Placental pericyte (primary cell): ENCODE data around the gene METTL1. TPM values are rescaled to one million over a fixed set of nuclear protein-coding genes. Genes with fewer than 3 reads are reported as not detected.

Source experiments
- small RNA-seq: library from RNA; depleted of rRNA; stranded (forward); fragments of <200 nt; gene quantifications from one replicate; pipeline ENCODE3, GENCODE V24; 2012; ENCODE audit warnings: low replicate concordance
- total RNA-seq: library from RNA; depleted of rRNA; stranded (reverse); fragments of >200 nt; gene quantifications from 2 replicates; pipeline ENCODE4 v1.2.3, GENCODE V29; 2012

Gene METTL1
- total RNA-seq: 12.5 and 12.7 TPM in 2 replicates

GRCh38 chr12:57771873-57772428 lies at the start of gene METTL1:
TSS of gene METTL1 (minus strand) at chr12:57772105. CDS start at chr12:57772083, 22 bp downstream.

GRCh38 chr12:57782608-57783465 lies 10.9 kb upstream of the METTL1 start, which contains the start of gene TSFM:
TSS of gene TSFM (plus strand) at chr12:57782787. CDS start at chr12:57782802, 15 bp downstream.

GRCh38 chr12:57772429-57773322 lies 771 bp upstream of the METTL1 start, which contains the start of gene EEF1AKMT3:
TSS of gene EEF1AKMT3 (plus strand) at chr12:57772614. CDS start at chr12:57772725, 111 bp downstream.

GRCh38 chr12:57766464-57767304 lies 5.2 kb downstream of the METTL1 start, which contains the start of gene CYP27B1:
TSS of gene CYP27B1 (minus strand) at chr12:57767078. CDS start at chr12:57767041, 37 bp downstream.

GRCh38 chr12:57754411-57755193 lies 17.3 kb downstream of the METTL1 start, which contains the start of gene MARCHF9:
TSS of gene MARCHF9 (plus strand) at chr12:57755103. CDS start at chr12:57755529, 426 bp downstream.

GRCh38 chr12:57751788-57752667 lies 19.9 kb downstream of the METTL1 start, which contains the start of gene CDK4:
TSS of gene CDK4 (minus strand) at chr12:57752310. CDS start at chr12:57751717, 593 bp downstream.

GRCh38 chr12:57744777-57745484 lies 27.0 kb downstream of the METTL1 start, which contains the start of gene TSPAN31:
TSS of gene TSPAN31 (plus strand) at chr12:57745039. CDS start at chr12:57745155, 116 bp downstream.

GRCh38 chr12:57738661-57739237 lies 33.2 kb downstream of the METTL1 start, which contains the start of gene AGAP2:
TSS of gene AGAP2 (minus strand) at chr12:57738742. CDS start at chr12:57738246, 496 bp downstream.

Small RNA genes lying within 50 kb of the gene (small RNA-seq; reads per million reads assigned to genes)
- gene RNU6-1083P: not detected

Other genes starting within 250 kb of the METTL1 start
- gene MBD6, start 249.3 kb downstream of the METTL1 start, total RNA-seq: 7.0 and 12.5 TPM in 2 replicates
- gene DCTN2, start 224.9 kb downstream of the METTL1 start, total RNA-seq: 106 and 107 TPM in 2 replicates
- under 0.01 and 0.14 TPM in 2 replicates for gene KIF5A, start 222.1 kb downstream of the METTL1 start, total RNA-seq
- 30.6 and 31.4 TPM in 2 replicates for gene PIP4K2C, start 180.9 kb downstream of the METTL1 start, total RNA-seq
- 21.2 and 22.5 TPM in 2 replicates for gene DTX3, start 167.3 kb downstream of the METTL1 start, total RNA-seq
- 9.0 and 9.8 TPM in 2 replicates for gene ARHGEF25, start 160.7 kb downstream of the METTL1 start, total RNA-seq
- gene B4GALNT1, start 138.9 kb downstream of the METTL1 start, total RNA-seq: 2.8 and 5.3 TPM in 2 replicates
- gene OS9, start 78.0 kb downstream of the METTL1 start, total RNA-seq: 113 and 651 TPM in 2 replicates
- 0.22 and 0.29 TPM in 2 replicates for gene AGAP2, start 33.4 kb downstream of the METTL1 start, total RNA-seq
- 34.6 and 44.8 TPM in 2 replicates for gene TSPAN31, start 27.1 kb downstream of the METTL1 start, total RNA-seq
- gene CDK4, start 19.8 kb downstream of the METTL1 start, total RNA-seq: 301 and 304 TPM in 2 replicates
- 1.6 and 5.3 TPM in 2 replicates for gene MARCHF9, start 17.0 kb downstream of the METTL1 start, total RNA-seq
- gene CYP27B1, start 5.0 kb downstream of the METTL1 start, total RNA-seq: 1.1 and 2.3 TPM in 2 replicates
- gene EEF1AKMT3, start 509 bp upstream of the METTL1 start, total RNA-seq: 8.9 and 9.4 TPM in 2 replicates
- gene TSFM, start 10.7 kb upstream of the METTL1 start, total RNA-seq: 18.2 and 19.5 TPM in 2 replicates
- gene AVIL, start 46.6 kb upstream of the METTL1 start, total RNA-seq: 1.3 and 3.1 TPM in 2 replicates
- gene CTDSP2, start 74.6 kb upstream of the METTL1 start, total RNA-seq: 102 and 186 TPM in 2 replicates
- gene ATP23, start 169.5 kb upstream of the METTL1 start, total RNA-seq: 0.66 and 5.9 TPM in 2 replicates